Adrenal gland (tissue), 12 donors: ENCODE data around the gene SBK2. TPM values are rescaled to one million over a fixed set of nuclear protein-coding genes. Genes with fewer than 3 reads are reported as not detected.

ENCODE experiments used
- DNase-seq, 7 donors: peaks; one replicate each; pipeline ENCODE4 v3.0.0-alpha.2; 2019 to 2020
- H3K27ac ChIP-seq, 5 donors: fragments of 200-600 bp; sonication (generic) in 4 of 5; 1 replicate in 3 of 5; 2 replicates in 2 of 5; pipeline versions ENCODE4 v1.5.1 to v1.8.0; 2016 to 2020; ENCODE audit warnings: mild to moderate bottlenecking in 1 of 5
- H3K27me3 ChIP-seq: fragments of 200-600 bp; 2 replicates; pipeline ENCODE4 v1.8.0; 2021
- H3K36me3 ChIP-seq, 2 donors: fragments of 200-600 bp; replicated peaks in 1 of 2; 1 replicate in 1 of 2; 2 replicates in 1 of 2; pipeline versions ENCODE4 v1.5.1 to v1.8.0; 2018 to 2022
- H3K4me1 ChIP-seq, 2 donors: fragments of 200-600 bp; replicated peaks in 1 of 2; 1 replicate in 1 of 2; 2 replicates in 1 of 2; pipeline versions ENCODE4 v1.5.1 to v1.8.0; 2018 to 2021
- H3K4me3 ChIP-seq, 4 donors: fragments of 200-600 bp; sonication (generic) in 3 of 4; one replicate each; pipeline ENCODE4 v1.5.1; 2016 to 2018
- H3K9me3 ChIP-seq, 3 donors: fragments of 200-600 bp; sonication (generic) in 1 of 3; replicated peaks in 1 of 3; 1 replicate in 2 of 3; 2 replicates in 1 of 3; pipeline versions ENCODE4 v1.5.1 to v1.8.0; 2016 to 2021
- POLR2A ChIP-seq, 2 donors: fragments of 450-650 bp; IDR thresholded peaks; one replicate each; pipeline ENCODE4 v1.6.1; 2017; ENCODE audit warnings: antibody characterized with exemption in 2 of 2, mild to moderate bottlenecking in 2 of 2, moderate library complexity in 1 of 2
- WGBS, 4 donors: extraction: QIAGEN DNeasy Blood & Tissue Kit in 2 of 4; methylation state at CpG; one replicate each; pipeline versions ENCODE4 v1.1.5 to v1.1.7; 2013 to 2017; 5-methylcytosine and 5-hydroxymethylcytosine counted together
- intact Hi-C, 2 donors: fragments of 100-400 bp; cut with DNase I; formaldehyde crosslinking; loops; one replicate each; pipeline versions ENCODE4 v1.14.1 to v1.15.0; 2022 to 2023
- polyA plus RNA-seq, 3 donors: library from polyadenylated mRNA; stranded (reverse); fragments of 200-250 nt in 2 of 3; fragments of 350-450 nt in 1 of 3; fragmentation: Illumina TruSeq in 1 of 3; extraction: RNeasy Lipid Tissue Mini Kit (QIAGEN cat#74804) in 1 of 3; gene quantifications; one replicate each; pipeline ENCODE4 v1.2.3, GENCODE V29; 2013 to 2014
- total RNA-seq, 9 donors: library from RNA; depleted of rRNA in 4 of 9; stranded (reverse); fragments of >200 nt in 4 of 9; fragments of 120-200 nt in 1 of 9; fragmentation: NEBNext Ultra II Directional in 1 of 9; extraction: Animal tissue kit (Norgen Biotek cat#: 25700) in 1 of 9; gene quantifications; one replicate each; pipeline versions ENCODE4 v1.1.0 to v1.2.4, GENCODE V29; 2013 to 2023
- TF ChIP-seq, protein P1 (sequence below), 6 experiments: fragments of 450-650 bp in 4 of 6; fragments of 200-600 bp in 2 of 6; sonication (generic) in 1 of 6; IDR thresholded peaks; 1 replicate in 5 of 6; 2 replicates in 1 of 6; pipeline versions ENCODE4 v1.5.1 to v1.8.0; 2016 to 2021; ENCODE audit warnings: antibody characterized with exemption in 6 of 6, mild to moderate bottlenecking in 2 of 6, moderate library complexity in 1 of 6
- donor health status: healthy with polysubstance abuse.
- donor health status: Bipolar disorder and iron deficiency.
- donor health status: DM: yes; HTN: yes; CAD: no.
- donor health status: DM: no; HTN: no; CAD: no.
- donor health status: DM: no; HTN: no; CAD: no.
- donor health status: DM: yes; HTN: yes; CAD: no.

SBK2 gene
- total and polyA plus RNA-seq, 12 donors: not detected

DNA sequence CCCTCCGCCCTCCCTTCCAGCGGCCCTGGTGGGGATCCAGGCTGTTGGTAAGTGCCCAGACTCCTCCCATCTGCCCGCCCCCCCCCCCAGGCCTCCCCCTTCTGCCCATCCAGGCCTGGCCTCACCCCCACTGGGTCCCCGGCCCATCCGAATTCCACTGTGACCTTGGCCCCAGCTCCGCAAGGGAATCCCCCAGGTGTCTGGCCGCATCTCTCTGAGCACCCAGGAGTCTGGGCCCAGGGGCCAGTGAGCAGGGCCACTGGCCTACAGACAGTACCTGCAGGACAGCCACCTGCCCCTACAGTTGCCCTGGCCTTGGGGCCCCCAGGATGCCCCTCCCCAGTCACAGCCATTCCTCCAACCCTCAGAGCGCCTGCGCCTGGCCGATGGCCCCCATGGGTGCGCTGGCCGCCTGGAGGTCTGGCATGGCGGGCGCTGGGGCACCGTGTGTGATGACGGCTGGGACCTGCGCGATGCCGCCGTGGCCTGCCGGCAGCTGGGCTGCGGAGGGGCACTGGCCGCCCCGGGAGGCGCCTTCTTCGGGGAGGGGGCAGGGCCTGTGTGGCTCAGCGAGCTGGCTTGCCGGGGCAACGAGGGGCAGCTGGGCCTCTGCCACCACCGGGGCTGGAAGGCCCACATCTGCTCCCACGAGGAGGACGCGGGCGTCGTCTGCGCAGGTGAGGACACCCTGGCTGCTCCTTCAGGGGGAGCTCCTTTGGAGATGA is 47.8 kb downstream of the SBK2 start:
- intact Hi-C loops: no loop called here
- H3K36me3 ChIP-seq: no peaks in the 10 kb centered on the region
- no peak for TF ChIP-seq POLR2A (IDR thresholded peaks at IDR 0.05)
- TF ChIP-seq, protein P1, sequence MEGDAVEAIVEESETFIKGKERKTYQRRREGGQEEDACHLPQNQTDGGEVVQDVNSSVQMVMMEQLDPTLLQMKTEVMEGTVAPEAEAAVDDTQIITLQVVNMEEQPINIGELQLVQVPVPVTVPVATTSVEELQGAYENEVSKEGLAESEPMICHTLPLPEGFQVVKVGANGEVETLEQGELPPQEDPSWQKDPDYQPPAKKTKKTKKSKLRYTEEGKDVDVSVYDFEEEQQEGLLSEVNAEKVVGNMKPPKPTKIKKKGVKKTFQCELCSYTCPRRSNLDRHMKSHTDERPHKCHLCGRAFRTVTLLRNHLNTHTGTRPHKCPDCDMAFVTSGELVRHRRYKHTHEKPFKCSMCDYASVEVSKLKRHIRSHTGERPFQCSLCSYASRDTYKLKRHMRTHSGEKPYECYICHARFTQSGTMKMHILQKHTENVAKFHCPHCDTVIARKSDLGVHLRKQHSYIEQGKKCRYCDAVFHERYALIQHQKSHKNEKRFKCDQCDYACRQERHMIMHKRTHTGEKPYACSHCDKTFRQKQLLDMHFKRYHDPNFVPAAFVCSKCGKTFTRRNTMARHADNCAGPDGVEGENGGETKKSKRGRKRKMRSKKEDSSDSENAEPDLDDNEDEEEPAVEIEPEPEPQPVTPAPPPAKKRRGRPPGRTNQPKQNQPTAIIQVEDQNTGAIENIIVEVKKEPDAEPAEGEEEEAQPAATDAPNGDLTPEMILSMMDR (IDR thresholded peaks at IDR 0.05): no peak
- H3K27ac ChIP-seq: no peak overlapping the region
- no peak overlapping the region for H3K4me3 ChIP-seq
- peaks cover 37 to 38% of the 10 kb centered on the region in 2 donors for H3K4me1 ChIP-seq
- 58 to 67% (median 63%) methylated on average over 9 to 36 of the region's 36 CpGs; no CpG with 5 or more reads in 1 of the 4 donors for WGBS, 4 donors
- DNase-seq: no peak
- no peaks in the 10 kb centered on the region for H3K27me3 ChIP-seq
- no peaks in the 10 kb centered on the region for H3K9me3 ChIP-seq

DNA sequence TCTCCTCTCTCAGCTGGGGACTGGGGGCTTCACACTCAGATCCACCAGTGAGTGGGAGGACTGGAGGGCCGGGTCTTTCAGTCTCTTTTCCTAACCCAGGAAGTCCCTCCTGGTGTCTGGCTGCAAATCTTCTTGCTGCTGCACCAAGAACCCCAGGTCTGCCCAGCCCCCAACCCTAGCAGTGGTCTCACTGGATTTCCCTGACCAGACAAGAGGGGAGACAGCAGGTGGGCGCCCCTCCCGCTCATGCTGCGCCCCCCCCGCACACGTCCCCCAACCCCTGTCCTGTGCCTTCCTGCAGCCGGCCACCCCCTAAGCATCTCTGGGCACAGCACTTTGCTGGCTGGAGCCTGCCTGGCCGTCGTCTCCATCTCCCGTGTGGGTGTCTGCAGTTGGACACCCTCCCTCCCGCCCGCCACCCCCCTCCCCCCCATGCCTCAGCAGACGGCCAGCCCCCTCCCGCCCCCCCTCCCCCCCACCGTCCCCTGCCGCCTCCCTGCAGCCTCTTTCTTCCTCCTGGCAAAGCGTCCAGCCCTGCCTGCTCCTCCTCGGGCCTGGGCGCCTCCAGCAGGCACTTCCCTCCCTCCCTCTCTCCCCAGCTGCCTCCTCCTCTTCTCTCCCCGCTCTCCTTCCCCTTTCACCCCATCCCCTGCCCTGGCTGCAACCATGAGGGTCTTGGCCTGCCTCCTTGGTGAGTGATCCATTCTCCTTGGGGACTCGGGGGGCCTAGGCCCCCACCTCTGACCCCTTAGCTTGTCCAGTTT is 48.8 kb downstream of the SBK2 start, which contains the start of gene SSC5D:
SSC5D (plus strand) TSS at position 513 of the 764 bp plus-strand sequence; CDS start at position 667, 154 bp downstream.
- peak in 5 of 7 donors; percentile 32 to 60 (median 47) for DNase-seq

DNA sequence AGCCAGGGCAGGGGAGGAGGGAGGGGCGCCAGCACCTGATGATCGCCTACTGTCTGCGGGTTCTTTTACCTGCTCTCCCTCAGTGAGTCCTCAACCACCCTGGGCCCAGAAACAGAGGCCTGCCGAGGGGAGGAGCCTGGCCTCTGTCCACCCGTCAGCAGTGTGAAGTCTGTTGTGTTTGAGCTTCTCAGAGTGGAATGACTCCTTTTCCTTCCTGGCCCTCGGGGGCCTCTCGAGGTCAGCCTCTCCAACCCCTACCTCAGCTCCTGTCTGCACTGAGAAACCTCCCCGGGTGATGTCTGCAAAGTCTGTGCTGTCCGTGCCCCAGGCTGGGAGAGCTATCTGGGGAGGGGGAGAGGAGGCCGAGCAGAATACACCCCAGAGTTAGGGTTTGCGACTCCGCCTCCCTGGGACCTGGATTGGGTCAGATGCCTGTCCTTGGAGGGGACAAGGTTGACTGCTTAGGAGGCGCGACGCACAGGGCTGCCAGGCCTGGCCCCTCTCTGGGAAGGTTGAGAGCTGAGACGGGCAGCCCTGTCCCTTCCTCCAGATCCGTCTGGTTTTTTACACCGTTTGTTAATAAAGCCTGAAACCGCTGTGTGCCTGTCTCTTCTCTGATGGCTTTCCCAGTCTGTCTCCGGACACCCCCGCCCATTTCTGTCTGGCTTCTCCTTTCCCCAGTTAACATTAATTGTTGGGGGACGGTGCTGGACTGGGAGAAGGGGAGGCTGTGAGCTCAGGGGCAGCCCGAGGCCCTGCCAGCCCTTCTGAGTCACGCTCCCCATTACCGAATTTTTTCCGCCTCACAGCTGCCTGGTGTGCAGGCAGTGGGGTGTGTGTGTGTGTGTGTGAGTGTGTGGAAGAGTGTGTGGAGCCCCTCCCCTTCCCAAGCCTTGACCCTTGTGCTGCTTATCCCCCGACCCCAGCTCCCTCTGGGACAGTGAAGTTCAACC is 49.7 kb downstream of the SBK2 start:
- H3K9me3 ChIP-seq: no peaks in the 10 kb centered on the region
- whole genome bisulfite sequencing, 4 donors: 22 to 25% (median 23%) methylated on average over 16 to 27 of the region's 27 CpGs
- TF ChIP-seq, protein P1 (IDR thresholded peaks at IDR 0.05): no peak
- peak in 1 of 2 donors; percentile 60 for TF ChIP-seq POLR2A (IDR thresholded peaks at IDR 0.05)
- peak overlapping the region in 1 of 4 donors; percentile 5 for H3K4me3 ChIP-seq
- peak; percentile 83 to 97 (median 88) for DNase-seq
- H3K27me3 ChIP-seq: no peaks in the 10 kb centered on the region
- peak overlapping the region; percentile 76 to 97 (median 93) for H3K27ac ChIP-seq
- H3K36me3 ChIP-seq: peaks cover 0 to 11% of the 10 kb centered on the region in 2 donors
- intact Hi-C loops: no loop called here
- H3K4me1 ChIP-seq: peaks cover 38 to 39% of the 10 kb centered on the region in 2 donors

More for the DNA sequence above, 48.8 kb downstream of the SBK2 start, which contains the start of gene SSC5D:
- peak within 1 kb of the TSS; percentile 76 to 97 (median 93) for H3K27ac ChIP-seq
- intact Hi-C loops: no loop called here
- H3K9me3 ChIP-seq: no peaks in the 10 kb centered on the region
- peaks cover 0 to 4% of the 10 kb centered on the region in 2 donors for H3K36me3 ChIP-seq
- peaks cover 38 to 39% of the 10 kb centered on the region in 2 donors for H3K4me1 ChIP-seq
- H3K4me3 ChIP-seq: peak within 1 kb of the TSS in 1 of 4 donors; percentile 5
- 3 to 26% (median 8%) methylated on average over 7 to 20 of the region's 21 CpGs for WGBS, 4 donors
- no peaks in the 10 kb centered on the region for H3K27me3 ChIP-seq
- TF ChIP-seq POLR2A (IDR thresholded peaks at IDR 0.05): no peak
- TF ChIP-seq, protein P1 (IDR thresholded peaks at IDR 0.05): no peak
